NCI-H1694 treated with DMSO at 0.1 percent for 48 hours (cell line): ENCODE measurements around the gene MAP3K8.
"Not testable (repeated sequence)": the region's sequence is repeated elsewhere in the genome, so short reads cannot be mapped to it uniquely, and the experiment has no call there.

Experiments used
- DNase-seq: peaks from one replicate; lab custom pipeline; 2025; lab: John Stamatoyannopoulos, UW

The MAP3K8 gene

DNA sequence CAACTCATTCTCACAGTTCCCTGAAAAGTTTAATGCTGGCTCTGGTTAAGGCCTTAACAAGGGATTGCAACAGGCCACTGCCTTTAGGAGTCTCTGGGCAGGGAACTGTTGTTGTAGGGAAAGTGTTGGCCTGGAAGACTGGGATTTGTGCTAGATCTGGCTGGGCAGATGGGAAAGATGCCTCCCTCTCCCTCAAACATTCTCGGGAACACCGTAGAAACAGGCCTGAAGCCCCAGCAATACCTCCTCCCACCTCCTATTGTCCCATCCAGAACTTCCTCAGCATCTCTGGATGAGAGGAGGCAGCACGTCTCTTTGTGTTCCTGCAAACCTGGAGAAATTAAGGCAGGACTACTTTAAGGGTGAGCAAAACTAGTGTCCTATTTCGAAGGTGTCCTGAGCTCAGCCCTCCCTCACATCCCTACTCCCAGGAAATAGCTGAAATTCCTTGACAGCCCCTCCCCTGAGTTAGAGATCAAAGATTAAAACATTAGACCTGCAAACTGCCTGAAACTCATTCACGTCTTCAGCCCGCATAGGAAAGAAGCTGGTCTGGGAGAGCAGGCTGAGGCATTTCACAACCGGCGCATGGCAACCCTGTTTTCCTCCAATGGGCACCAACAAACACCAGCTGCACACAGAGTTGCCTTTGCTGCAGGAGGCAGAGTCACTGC is 10.9 kb upstream of the MAP3K8 start:
- DNase-seq: no peak

DNA sequence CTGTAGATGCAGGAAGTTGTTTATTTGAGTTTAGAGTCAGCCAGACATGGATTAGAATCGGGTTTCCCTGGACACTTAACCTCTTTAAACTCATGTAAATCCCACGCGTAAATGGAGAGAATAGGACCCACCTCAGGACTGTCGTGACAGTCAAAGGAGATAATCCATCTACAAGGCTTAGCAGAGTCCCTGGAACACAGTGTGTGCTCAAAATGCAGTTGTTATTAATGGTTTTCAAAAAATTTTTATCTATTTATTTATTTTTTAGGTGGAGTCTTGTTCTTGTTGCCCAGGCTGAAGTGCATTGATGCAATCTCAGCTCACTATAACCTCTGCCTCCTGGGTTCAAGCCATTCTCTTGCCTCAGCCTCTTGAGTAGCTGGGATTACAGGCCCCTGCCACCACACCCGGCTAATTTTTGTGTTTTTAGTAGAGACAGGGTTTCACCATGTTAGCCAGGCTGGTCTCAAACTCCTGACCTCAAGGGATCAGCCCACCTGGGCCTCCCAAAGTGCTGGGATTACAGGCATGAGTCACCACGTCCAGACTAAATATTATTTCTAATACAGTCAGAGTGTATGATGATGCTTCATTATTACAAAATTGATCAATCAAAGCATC is 10.2 kb upstream of the MAP3K8 start:
- DNase-seq: not testable (repeated sequence)

DNA sequence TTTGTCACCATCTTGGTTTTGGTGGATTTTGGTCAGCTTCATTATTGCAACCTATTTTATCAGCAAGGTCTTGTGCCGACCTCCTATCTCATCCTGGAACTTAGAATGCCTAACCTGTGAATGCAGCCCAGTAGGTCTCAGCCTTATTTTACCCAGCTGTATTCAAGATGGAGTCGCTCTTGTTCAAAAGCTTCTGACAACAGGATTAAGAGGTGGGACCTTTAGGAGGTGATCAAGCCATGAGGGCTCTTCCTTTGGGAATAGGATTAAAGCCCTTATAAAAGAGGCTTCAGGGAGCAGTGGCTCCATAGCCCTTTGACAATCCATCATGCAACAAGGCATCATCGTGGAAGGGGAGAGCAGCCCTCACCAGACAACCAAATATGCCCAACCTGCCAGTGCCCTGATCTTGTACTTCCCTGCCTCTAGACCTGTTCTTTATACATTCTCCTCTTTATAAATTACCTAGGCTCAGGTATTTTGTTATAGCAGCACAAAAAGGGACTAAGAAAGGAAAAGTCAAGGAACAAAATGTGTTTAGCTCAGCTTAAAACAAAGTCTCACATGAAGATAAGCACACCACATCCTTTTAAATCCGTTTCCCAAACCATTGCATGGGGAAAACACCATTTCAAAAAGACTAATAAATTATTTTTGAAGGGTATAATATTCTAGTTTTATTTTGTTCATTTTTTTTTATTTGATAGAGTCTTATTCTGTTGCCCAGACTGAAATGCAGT is 8.5 kb upstream of the MAP3K8 start:
- DNase-seq: no peak

DNA sequence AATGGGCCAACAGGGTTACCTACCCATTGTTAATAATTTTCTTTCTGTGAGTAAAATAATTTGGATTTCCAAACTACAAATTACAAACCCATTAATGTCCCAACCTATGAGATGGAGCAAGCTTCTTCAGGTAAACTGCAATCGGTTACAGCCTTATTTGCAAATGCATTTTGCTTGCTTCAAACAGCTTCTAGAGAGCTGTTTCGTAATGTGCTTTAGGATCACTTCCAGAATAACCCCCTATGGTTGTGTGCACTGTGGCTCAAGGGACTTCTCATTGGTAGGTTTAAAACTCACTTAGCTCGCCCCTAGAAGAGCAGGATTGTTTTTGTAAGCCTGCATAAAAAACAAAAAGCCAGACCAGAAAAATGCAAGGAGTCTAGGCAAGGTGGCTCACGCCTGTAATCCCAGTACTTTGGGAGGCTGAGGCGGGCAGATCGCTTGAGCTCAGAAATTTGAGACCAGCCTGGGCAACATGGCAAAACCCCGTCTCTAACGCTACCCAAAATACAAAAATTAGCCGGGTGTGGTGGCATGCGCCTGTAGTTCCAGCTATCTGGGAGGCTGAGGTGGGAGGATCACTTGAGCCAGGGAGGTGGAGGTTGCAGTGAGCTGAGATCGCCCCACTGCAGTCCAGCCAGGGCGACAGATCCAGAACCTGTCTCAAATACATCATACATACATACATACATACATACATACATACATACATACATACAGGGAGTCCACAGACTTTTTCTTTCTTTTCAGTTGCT is 3.3 kb upstream of the MAP3K8 start:
- no peak for DNase-seq

DNA sequence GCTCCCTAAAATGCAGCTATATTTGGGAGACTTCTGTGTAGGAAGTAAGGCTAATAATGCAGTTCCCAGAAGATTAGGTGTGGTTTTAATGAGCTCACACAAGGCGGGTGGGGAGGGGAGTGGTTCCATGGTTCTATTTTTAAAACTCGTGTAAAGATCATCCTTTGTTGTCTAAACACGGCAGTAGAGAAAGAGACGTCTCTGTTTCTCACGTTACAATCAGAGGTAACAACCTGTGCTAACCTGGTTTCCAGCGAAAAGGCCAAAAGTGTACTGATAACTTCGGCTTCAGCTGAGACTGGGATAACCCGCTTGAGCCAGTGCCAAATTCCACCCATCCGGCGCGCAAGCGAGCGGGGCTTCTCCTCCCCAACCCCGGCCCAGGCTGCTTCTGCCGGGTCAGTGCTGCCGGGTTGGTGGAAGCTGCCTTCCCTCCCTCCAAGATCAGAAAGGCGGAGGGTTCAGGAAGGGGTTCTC is 2.5 kb upstream of the MAP3K8 start:
- no peak for DNase-seq

DNA sequence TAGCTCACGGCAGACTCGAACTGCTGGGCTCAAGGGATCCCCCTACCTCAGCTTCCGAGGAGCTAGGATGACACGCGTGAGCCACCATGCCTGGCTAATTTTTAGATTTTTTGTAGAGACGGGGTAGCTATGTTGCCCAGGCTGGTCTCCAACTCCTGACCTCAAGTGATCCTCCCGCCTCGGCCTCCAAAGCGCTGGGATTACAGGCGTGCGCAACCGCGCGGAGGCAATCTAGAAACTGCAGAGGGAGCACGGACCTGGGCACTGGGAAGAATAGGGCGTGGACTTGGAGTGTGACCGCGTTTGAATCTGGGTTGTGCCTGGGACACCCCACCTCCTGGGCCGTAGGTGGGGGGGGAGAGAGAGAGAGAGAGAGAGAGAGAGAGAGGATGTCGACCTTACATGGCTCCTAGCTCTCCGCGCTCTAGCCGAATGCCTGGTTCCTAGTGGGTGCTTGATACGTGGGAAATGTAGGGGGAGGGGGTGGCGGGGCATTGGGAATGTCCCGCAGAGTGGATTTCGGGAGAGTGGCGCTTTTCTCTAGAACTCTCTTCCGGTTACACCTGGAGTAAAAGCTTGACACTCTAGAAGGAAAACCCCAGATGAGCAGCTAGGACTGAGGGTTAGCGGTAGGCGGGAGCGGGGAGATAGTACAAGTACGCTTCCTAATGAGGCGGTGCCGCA is 1.2 kb upstream of the MAP3K8 start:
- DNase-seq: no peak

DNA sequence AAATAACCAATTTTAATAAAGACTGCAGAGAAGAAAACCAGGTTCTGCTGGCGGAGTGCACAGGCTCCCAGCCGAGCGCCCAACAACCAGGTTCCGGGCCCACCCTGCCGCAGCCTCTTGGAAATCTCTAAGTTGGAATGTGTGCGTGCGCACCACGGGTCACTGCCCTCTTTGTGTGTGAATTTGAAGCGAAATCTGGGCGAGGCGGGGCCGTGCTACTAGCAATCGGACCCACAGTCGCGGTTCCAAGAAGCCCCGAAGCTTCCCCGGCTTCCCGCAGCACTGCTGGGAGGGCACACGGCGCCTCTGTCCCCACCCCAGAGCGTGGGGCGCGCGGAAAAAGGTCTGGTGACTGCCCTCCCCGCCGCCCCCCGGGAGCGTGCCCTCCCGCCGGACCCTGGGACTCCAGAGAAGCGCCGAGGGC is 666 bp upstream of the MAP3K8 start:
- peak; percentile 33 for DNase-seq

DNA sequence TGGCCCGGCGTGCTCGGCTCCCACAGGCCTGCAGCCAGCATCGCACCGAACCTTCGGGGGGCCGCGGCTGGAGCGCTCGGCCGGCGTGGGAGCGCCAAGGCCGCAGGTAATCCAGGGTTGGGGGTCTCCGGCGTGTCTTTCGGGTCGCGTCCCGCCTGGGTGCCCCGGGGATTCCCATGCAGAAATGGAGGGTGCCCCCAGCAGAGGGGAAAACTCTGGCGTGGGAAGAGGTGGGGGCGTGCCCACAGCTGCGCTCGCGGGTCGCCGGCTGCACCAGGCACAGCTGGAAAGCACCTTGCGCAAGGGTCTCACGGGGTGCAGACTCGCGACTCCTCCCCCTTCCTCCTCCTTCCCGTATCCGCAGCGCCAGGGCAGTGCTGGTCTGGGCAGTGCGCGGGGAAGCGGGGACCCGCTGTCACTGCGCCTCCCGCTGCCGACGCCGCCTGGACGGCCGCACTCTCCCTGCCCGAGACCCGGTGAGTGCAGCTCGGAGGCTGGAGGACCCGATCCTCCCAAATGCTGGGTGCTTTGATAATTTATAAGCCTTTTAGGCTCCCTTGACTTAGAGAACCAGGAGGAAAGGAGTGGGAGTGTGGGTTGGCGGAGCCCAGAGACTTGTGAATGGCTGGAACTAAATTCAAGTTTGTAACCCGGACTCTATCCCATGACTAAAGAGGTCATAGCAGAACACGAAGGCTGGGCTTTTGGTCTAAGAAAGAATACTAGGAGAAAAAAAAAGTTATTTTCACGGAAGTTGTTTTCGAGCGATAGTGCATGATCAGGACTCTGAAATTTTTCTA is 489 bp downstream of the MAP3K8 start:
- no peak for DNase-seq

DNA sequence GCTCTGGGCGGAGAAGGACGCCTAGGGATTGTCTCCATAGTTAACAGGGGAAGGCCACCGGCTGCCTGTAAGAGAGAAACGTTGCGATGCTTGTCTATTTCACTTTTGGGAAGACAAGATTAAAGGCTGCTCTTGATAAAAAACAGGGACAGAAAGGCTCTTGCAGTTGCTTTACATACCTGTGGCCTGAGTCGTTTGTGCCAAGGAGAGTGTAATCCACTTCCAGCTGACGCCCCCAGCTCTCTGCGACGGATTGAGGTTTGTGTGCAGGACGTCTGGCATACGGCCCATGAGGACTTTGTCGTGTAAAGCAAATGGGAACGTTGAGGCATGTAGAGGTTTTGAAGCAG is 1.1 kb downstream of the MAP3K8 start:
- DNase-seq: no peak

DNA sequence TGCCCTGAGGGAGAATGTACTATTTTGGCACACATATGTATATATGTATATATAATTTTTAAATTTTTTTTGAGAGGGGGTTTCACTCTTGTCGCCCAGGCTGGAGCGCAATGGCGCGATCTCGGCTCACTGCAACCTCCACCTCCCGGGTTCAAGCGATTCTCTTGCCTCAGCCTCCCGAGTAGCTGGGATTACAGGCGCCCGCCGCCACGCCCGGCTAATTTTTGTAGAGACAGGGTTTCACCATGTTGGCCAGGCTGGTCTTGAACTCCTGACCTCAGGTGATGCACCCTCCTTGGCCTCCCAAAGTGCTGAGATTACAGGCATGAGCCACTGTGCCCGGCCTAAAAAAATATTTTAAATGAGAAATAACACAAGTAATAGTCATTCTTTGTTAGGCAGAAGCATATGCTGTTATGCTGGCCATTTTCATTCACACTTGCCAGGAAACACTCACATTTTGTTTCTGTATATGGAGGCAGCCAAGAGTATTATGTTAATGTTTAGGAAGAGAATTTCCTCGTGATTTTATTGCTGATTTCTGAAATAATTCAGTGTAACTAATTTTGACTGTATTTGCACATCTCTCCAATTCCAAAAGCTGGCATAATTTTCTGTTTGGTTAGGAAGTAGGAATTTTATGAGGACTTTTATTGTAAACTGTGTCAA is 1.6 kb downstream of the MAP3K8 start:
- not testable (repeated sequence) for DNase-seq

DNA sequence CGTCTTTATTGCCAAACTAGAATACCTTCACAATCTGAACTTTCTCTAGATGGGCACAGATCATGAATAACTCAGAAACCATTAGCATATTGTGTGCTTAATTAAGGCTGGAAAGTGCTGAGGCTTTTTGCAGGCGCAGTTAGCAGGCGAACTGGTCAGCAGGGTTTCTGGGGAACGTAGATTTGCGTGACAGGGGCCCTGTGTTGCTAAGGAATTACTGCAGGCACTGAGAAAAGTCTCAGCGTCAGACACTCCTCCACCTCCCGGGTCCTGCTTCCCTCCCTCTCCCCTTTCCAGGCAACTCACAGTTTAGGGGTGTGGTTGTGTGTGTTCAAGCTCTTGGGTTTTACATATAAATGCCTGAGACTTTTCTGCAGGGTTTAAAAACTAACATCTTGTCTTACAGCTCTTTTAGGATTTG is 2.2 kb downstream of the MAP3K8 start:
- no peak for DNase-seq

DNA sequence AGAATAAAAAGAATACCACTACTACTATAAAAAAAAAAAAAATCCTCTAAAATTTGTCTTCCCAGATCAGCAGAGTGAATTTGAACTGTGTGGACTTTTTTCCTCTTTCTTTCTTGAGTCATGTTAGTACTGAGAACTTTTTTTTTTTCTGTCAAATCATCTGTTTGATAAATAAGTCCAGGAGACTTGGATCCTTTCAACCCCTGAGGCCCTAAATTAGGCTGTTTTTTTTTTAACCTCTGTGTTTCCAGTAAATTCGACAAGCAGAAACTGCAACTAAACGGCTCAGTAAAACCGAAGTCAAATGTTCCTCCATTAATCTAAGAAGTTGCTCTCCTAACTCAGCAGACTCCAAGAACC is 2.7 kb downstream of the MAP3K8 start:
- no peak for DNase-seq

DNA sequence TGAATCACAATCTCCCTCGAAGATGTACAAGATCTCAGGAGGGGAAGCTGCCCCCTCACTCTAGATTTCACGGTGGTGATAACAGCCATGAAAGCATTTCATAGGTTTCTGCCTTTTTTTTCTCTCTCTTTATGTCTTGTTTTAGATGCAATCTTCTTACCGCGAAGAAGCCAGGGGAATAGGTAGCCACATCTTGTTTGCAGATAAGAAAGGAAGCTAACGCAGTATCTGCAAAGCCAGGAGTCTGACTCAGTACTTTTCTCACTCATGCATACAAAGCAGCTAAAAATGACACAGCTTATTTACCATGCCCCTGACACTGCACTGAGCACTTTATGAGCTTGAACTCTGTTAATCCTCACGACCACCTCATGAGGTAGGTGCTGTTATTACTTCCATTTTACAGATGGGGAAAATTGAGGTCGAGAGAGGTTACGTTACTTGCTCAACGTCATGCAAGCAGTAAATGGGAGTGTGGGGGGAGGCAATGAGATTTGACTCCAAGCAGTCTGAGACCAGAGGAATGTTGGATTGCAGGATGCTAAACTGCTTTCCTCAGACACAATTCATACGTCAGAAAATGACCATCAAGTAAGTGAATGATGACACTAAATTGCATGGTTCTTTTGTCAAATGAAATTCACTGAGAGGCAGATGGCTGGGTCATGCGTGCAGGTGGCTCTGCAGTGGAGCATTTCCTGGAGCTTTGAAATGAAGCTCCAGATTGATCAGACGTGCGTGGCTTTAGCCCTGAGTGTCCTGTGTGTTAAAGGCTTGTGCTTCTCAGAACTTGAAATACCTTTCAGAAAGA is 3.3 kb downstream of the MAP3K8 start:
- no peak for DNase-seq

DNA sequence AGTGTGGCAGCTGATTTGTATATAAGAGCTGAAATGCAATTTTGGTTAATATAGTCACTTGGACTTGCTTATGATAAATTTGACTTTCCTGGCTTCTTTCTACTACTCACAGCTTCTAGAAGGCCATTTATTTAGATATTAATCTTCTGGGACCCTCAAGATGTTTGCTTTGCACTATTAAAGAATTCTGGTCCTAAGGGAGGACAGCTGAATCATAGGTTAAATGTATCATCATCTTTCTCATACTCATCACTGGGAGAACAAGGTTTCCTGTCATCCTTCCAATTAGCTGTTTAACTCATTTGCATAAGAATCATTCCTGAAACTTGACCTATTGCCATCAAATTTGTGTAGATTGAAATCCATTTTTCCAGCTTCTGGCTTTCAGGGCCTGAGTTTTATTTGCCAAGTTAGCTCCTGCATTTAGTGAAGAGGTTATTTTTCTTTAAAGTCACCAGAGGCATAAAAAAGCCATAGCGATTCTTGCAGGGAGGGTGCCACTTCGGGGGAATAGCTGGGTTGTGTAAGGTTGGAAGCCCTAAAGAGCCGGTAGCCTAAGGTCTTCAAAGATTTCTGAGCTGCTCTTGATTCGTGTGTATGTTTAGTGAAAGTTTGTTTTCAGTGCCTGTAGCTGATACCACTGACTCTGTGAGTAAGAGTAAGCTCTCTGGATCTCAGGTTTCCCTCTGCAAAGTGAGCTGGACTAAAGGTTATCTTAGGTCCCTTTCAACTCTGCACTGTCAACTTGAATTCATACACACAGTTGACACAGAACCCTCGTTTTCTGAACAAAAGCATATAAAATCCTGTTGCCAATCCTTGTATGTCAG is 4.3 kb downstream of the MAP3K8 start:
- no peak for DNase-seq

DNA sequence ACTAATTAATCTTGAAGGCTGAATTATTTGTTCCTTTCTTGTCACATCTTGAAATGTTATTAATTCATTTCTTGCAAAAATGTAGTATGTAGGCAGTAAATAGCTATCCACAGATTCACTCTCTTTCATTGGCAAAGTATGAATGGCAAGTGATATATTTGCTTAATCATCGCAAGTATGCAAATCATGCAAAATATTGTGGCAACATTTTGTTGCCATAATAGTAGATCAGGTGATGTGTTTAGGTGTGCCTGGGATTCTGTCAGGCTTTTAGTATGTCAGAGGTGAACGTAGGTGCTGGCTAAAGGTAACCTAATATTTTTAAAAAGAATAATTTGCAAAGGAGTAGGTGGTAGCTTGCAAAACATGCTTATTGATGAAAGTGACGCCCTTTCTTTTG is 5.9 kb downstream of the MAP3K8 start:
- no peak for DNase-seq

DNA sequence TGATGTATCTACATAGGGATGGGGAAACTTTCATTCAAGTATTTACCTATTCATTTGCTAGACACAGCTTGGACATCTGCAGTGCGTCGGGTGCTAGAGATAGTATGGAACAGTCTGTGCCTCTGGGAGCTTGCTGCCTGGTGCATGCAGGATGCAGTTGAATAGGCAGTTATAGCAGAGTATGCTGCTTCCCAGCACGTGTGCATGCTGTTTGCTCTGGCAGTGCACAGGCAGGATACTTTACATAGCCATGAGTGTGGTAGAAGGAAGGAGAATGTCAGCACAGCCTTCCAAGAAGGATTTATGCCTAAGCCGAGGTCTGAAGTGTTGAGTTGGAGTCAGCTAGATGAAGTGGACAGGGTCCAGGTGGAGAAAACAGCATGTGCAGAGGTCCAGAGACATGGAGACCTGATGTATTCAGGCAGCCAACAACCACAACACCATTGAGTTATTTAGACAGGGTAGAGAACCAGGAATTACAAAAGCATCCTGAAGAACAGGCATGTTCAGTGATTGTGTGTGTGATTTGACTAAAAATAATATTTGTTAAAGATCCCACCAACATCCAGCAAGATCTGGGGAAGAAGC is 8.1 kb downstream of the MAP3K8 start:
- DNase-seq: no peak

DNA sequence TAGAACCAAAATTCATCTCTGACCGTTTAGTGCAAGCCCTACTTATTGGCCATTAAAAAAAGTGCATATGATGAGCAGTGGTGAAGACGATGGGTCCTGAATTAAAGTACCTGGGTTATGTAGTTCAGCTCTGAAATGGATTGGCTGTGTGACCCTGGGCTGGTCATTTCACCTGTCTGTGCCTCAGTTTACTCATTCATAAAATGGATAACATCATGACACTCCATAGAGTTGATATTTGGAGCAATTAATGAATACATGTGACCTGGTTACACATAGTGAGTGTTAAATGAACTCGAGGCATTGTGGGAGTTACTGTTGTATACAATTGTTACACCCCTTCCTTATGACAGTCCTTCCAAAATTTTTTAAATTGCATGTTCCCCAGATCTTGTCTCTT is 9.1 kb downstream of the MAP3K8 start:
- DNase-seq: no peak

DNA sequence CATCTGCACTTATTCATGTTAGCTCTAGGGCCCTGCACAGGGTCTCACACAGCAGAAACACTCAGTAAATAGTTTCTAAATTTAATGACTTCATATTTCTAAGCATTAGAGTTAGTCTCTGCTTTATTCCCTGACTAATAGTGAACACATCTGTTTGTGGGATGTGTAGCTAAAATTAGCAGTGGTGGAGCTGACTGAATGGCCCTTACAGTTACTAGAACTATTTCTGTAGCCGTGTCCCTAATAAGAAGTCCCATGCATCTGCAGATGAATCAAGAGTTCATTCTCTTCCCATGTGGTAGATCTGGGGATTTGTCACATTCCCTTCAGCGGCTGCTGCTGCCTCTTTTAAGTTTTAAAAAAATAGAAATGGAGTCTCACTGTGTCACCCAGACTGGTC is 11.7 kb downstream of the MAP3K8 start:
- no peak for DNase-seq
